K562 (cell line): ENCODE measurements around the gene LMX1B. TPM values are rescaled to one million over a fixed set of nuclear protein-coding genes. Genes with fewer than 3 reads are reported as not detected.

ENCODE experiments used
- ATAC-seq: fragments of 200-7000 bp; cut with Tn5 transposase; 3 replicates; pipeline ENCODE4 v1.9.1; 2020; ENCODE audit warnings: moderate library complexity
- BruUV-seq: library from RNA; stranded (reverse); fragments of 400-500 nt; replicated peaks from 2 replicates; lab custom pipeline; 2021; lab: Mats Ljungman, UMichigan
- CTCF ChIA-PET: fragments of 300-600 bp; formaldehyde crosslinking; extraction: SDS; loops from one replicate; lab custom pipeline; 2021; ENCODE audit warnings: low intra/inter-chr PET ratio; lab: Yijun Ruan, JAX
- POLR2A ChIA-PET: fragments of 300-600, 350-650 bp; sonication (Branson Sonifier 250); formaldehyde crosslinking; extraction: SDS; loops from one replicate; lab custom pipeline; 2021; ENCODE audit warnings: antibody characterized with exemption, inconsistent platforms; lab: Yijun Ruan, JAX
- DNase-seq, 4 experiments: peaks; one replicate each; pipeline versions ENCODE4 v3.0.0 to v3.0.0-alpha.2; 2011 to 2018; ENCODE audit warnings: low spot score in 3 of 4, mixed read lengths in 3 of 4; ENCODE audit errors: extremely low read depth in 1 of 4
- FAIRE-seq: peaks from 2 replicates; lab custom pipeline; 2011; peaks lifted over from hg19 to GRCh38; lab: Jason Lieb, UNC
- H2AFZ ChIP-seq: 2 replicates; pipeline ENCODE4 v1.6.0; 2011; ENCODE audit warnings: low read depth, low read length, control low read depth, inconsistent platforms
- H3K27ac ChIP-seq: fragments of 200-600 bp; 3 replicates; pipeline ENCODE4 v1.8.0; 2011; ENCODE audit warnings: low read depth, mild to moderate bottlenecking, control low read depth, inconsistent platforms, low read length, moderate library complexity, mixed read lengths; ENCODE audit errors: extremely low read depth
- H3K27me3 ChIP-seq, 2 experiments: fragments of 300-600 bp in 1 of 2; 2 replicates in 1 of 2; 3 replicates in 1 of 2; pipeline versions ENCODE4 v1.6.0 to v1.8.0; 2011; ENCODE audit warnings: inconsistent platforms in 2 of 2, low read length in 2 of 2, mild to moderate bottlenecking in 1 of 2, mixed read lengths in 1 of 2, moderate library complexity in 1 of 2; ENCODE audit not compliant: control insufficient read depth in 2 of 2, insufficient read depth in 2 of 2
- H3K36me3 ChIP-seq: fragments of 300-600 bp; 3 replicates; pipeline ENCODE4 v1.8.0; 2011; ENCODE audit warnings: mild to moderate bottlenecking, low read length, inconsistent platforms; ENCODE audit not compliant: control insufficient read depth, insufficient read depth
- H3K4me1 ChIP-seq, 2 experiments: fragments of 200-600 bp in 1 of 2; replicated peaks in 1 of 2; 2 replicates in 1 of 2; 3 replicates in 1 of 2; pipeline versions ENCODE4 v1.5.1 to v1.8.0; 2011; ENCODE audit warnings: inconsistent platforms in 2 of 2, low read length in 2 of 2, mild to moderate bottlenecking in 1 of 2, mixed read lengths in 1 of 2, moderate library complexity in 1 of 2; ENCODE audit not compliant: control insufficient read depth in 2 of 2, insufficient read depth in 2 of 2
- H3K4me2 ChIP-seq: 2 replicates; pipeline ENCODE4 v1.6.1; 2011; ENCODE audit warnings: low read length, control low read depth, inconsistent platforms, mixed read lengths; ENCODE audit not compliant: insufficient read depth
- H3K4me3 ChIP-seq: fragments of 200-600 bp; sonication (generic), shearing (Covaris generic); 2 replicates; pipeline ENCODE4 v1.5.1; 2016; ENCODE audit warnings: control low read depth, inconsistent platforms
- H3K79me2 ChIP-seq: fragments of 200-600 bp; 3 replicates; pipeline ENCODE4 v1.8.0; 2011; ENCODE audit warnings: low read length, inconsistent platforms; ENCODE audit not compliant: control insufficient read depth, insufficient read depth
- H3K9ac ChIP-seq, 2 experiments: 2 replicates each; pipeline versions ENCODE4 v1.6.0 to v1.6.1; 2011; ENCODE audit warnings: low read depth in 2 of 2, low read length in 2 of 2, control low read depth in 1 of 2, inconsistent platforms in 1 of 2, mild to moderate bottlenecking in 1 of 2, mixed read lengths in 1 of 2; ENCODE audit not compliant: insufficient read depth in 1 of 2
- H3K9me1 ChIP-seq: one replicate; pipeline ENCODE4 v1.6.0; 2011; ENCODE audit warnings: inconsistent platforms, mild to moderate bottlenecking, low read length, moderate library complexity; ENCODE audit not compliant: control insufficient read depth, insufficient read depth
- H3K9me3 ChIP-seq: replicated peaks from 2 replicates; pipeline ENCODE4 v1.5.1; 2011; ENCODE audit warnings: low read depth, low read length, inconsistent platforms; ENCODE audit not compliant: control insufficient read depth, insufficient read depth
- H4K20me1 ChIP-seq: replicated peaks from 2 replicates; pipeline ENCODE4 v1.6.1; 2011; ENCODE audit warnings: low read length, inconsistent platforms, mixed read lengths; ENCODE audit not compliant: control insufficient read depth, insufficient read depth
- CBX2 ChIP-seq: fragments of 200-600 bp; sonication (generic); IDR thresholded peaks from one replicate; pipeline ENCODE4 v1.6.1; 2012; ENCODE audit warnings: mild to moderate bottlenecking, low read length, inconsistent platforms; ENCODE audit not compliant: insufficient read depth, poor library complexity, severe bottlenecking
- ETV1 ChIP-seq: fragments of 450-650 bp; conservative IDR thresholded peaks from 2 replicates; pipeline ENCODE4 v1.6.1; 2016; ENCODE audit warnings: missing genetic modification characterization, control low read depth, low read depth, missing compliant biosample characterization
- FUS ChIP-seq: fragments of 200-400 bp; formaldehyde crosslinking; optimal IDR thresholded peaks from 2 replicates; pipeline ENCODE3; 2017; ENCODE audit warnings: low read depth, low read length
- HES1 ChIP-seq: fragments of 450-650 bp; IDR thresholded peaks from 2 replicates; pipeline ENCODE4 v1.6.1; 2016; ENCODE audit warnings: low read depth, mild to moderate bottlenecking, moderate library complexity
- ILK ChIP-seq: fragments of 450-650 bp; IDR thresholded peaks from 2 replicates; pipeline ENCODE4 v1.6.1; 2016; ENCODE audit warnings: missing genetic modification characterization, low read depth, mild to moderate bottlenecking, missing compliant biosample characterization, moderate library complexity, borderline replicate concordance
- MBD2 ChIP-seq: sonication (generic); IDR thresholded peaks from 2 replicates; pipeline ENCODE4 v1.6.1; 2016; ENCODE audit warnings: low read depth, borderline replicate concordance
- PTBP1 ChIP-seq: fragments of 200-400 bp; formaldehyde crosslinking; IDR thresholded peaks from 2 replicates; pipeline ENCODE4 v1.6.1; 2017; ENCODE audit warnings: low read depth, low read length
- RBM17 ChIP-seq: fragments of 200-400 bp; formaldehyde crosslinking; IDR thresholded peaks from 2 replicates; pipeline ENCODE4 v1.6.1; 2017; ENCODE audit warnings: low read depth, mild to moderate bottlenecking, low read length, borderline replicate concordance
- RFX7 ChIP-seq: fragments of 250-450 bp; sonication (Bioruptor Pico); IDR thresholded peaks from 2 replicates; pipeline ENCODE4 v1.5.1; 2021; ENCODE audit warnings: mild to moderate bottlenecking
- SAFB2 ChIP-seq: fragments of 200-400 bp; formaldehyde crosslinking; IDR thresholded peaks from 2 replicates; pipeline ENCODE4 v1.6.1; 2018; ENCODE audit warnings: borderline replicate concordance, low read length, low read depth, moderate library complexity; ENCODE audit not compliant: severe bottlenecking
- TEAD4 ChIP-seq, 2 experiments: sonication (generic) in 1 of 2; formaldehyde crosslinking in 1 of 2; IDR thresholded peaks; 2 replicates each; pipeline versions ENCODE4 v1.6.1 to v1.8.0; 2012 to 2022; ENCODE audit warnings: borderline replicate concordance in 1 of 2, inconsistent platforms in 1 of 2, low read length in 1 of 2, mild to moderate bottlenecking in 1 of 2, missing genetic modification reagents in 1 of 2
- YBX1 ChIP-seq: fragments of 450-650 bp; IDR thresholded peaks from 2 replicates; pipeline ENCODE4 v1.7.1; 2016; ENCODE audit warnings: mild to moderate bottlenecking
- ZC3H11A ChIP-seq: IDR thresholded peaks from 2 replicates; pipeline ENCODE4 v1.6.1; 2012; ENCODE audit warnings: low read depth, low read length, improper control_type of control experiment
- ZNF146 ChIP-seq: IDR thresholded peaks from one replicate; pipeline ENCODE4 v1.6.1; 2018; ENCODE audit warnings: missing compliant biosample characterization; ENCODE audit not compliant: unreplicated experiment
- ZNF263 ChIP-seq: sonication (generic); formaldehyde crosslinking; IDR thresholded peaks from 2 replicates; pipeline ENCODE4 v1.8.0; 2022; ENCODE audit warnings: mild to moderate bottlenecking, missing genetic modification reagents, borderline replicate concordance
- ZNF384 ChIP-seq: IDR thresholded peaks from 2 replicates; pipeline ENCODE4 v1.6.1; 2012; ENCODE audit warnings: low read depth, low read length, improper control_type of control experiment
- ZNF668 ChIP-seq: fragments of 250-450 bp; sonication (Bioruptor Pico); IDR thresholded peaks from 2 replicates; pipeline ENCODE4 v1.8.0; 2022; ENCODE audit warnings: mild to moderate bottlenecking, inconsistent platforms
- ZNF707 ChIP-seq: fragments of 250-450 bp; sonication (Bioruptor Pico); conservative IDR thresholded peaks from 2 replicates; pipeline ENCODE4 v1.8.0; 2022; ENCODE audit warnings: inconsistent platforms, mild to moderate bottlenecking, moderate library complexity
- ZNF76 ChIP-seq: fragments of 250-450 bp; sonication (Bioruptor Pico); IDR thresholded peaks from 2 replicates; pipeline ENCODE4 v1.4.0; 2020; ENCODE audit warnings: mild to moderate bottlenecking, moderate library complexity, borderline replicate concordance
- WGBS: fragments of 100-300 bp; shearing (Covaris generic); methylation state at CpG from one replicate; pipeline ENCODE4 v1.1.6; 2016; ENCODE audit warnings: low coverage, mixed read lengths; ENCODE audit not compliant: insufficient coverage; ENCODE audit errors: missing lambda C conversion rate; 5-methylcytosine and 5-hydroxymethylcytosine counted together
- in situ Hi-C: fragments of 300-500 bp; cut with MboI; formaldehyde crosslinking; loops from 4 replicates; pipeline ENCODE4 v1.15.0; 2018; ENCODE audit warnings: inconsistent platforms, mixed read lengths
- intact Hi-C: fragments of 100-400 bp; cut with micrococcal nuclease; formaldehyde crosslinking; loops from 2 replicates; pipeline ENCODE4 v1.14.2; 2022
- polyA plus RNA-seq, 8 experiments: library from polyadenylated mRNA; depleted of rRNA in 4 of 8; stranded (reverse) in 5 of 8; unstranded in 3 of 8; fragments of >200 nt; fragmentation: Nextera tagmentation in 2 of 8; fragmentation: Illumina TruSeq in 1 of 8; extraction: Ambion mirVana in 2 of 8; extraction: Trizol in 1 of 8; gene quantifications; 2 replicates each; pipeline versions ENCODE4 v1.2.1 to v1.2.3, GENCODE V29; 2011 to 2014; ENCODE audit warnings: inconsistent platforms in 1 of 8, missing spikeins in 1 of 8
- total RNA-seq, 7 experiments: library from RNA; depleted of rRNA in 6 of 7; stranded (reverse); fragments of >200 nt in 6 of 7; fragmentation: Illumina TruSeq in 2 of 7; extraction: Trizol in 2 of 7; gene quantifications; 2 replicates each; pipeline versions ENCODE4 v1.2.1 to v1.2.3, GENCODE V29; 2011 to 2021; ENCODE audit warnings: low replicate concordance in 1 of 7

LMX1B gene
- total and polyA plus RNA-seq, 9 of the 15 experiments (the other 6 are each of a cell fraction or from before 2014, with no cell fraction given): not detected

DNA sequence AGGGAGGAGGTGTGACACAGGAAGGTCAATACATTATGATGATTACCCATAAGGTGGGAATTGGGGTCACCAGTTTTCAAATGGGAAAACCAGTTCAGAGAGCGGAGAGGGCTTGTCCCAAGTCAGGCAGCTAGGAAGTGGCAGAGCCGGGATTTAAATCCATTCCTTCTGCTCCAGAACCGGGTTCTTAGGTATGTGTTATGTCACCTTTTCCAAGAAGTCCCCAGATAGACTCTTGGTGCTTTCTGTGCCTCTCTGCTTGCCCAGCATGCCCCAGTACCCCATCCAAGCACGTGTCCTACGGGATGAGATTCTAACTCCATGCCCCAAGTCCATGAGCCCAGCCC lies 69.9 kb downstream of the LMX1B start:
- Histone ChIP-seq H3K36me3 (no peaks in the 10 kb centered on the region), H3K27ac (no peak overlapping the region), H3K79me2 (no peaks in the 10 kb centered on the region), H3K9me3 (no peaks in the 10 kb centered on the region), H4K20me1 (peaks cover 13% of the 10 kb centered on the region; the same call in 1 of the 2 replicates), H3K27me3 (peaks cover 39 to 81% of the 10 kb centered on the region in 2 experiments), H2AFZ (no peak overlapping the region), H3K9ac (no peak overlapping the region), H3K4me2 (no peak overlapping the region), H3K9me1 (no peaks in the 10 kb centered on the region), H3K4me1 (peaks cover 0 to 12% of the 10 kb centered on the region in 2 experiments; a peak in 3 of 5 replicates), H3K4me3 (no peak overlapping the region)
- CTCF ChIA-PET: no interaction called here
- in situ Hi-C loops: no loop called here
- ATAC-seq (no peak), FAIRE-seq (no peak), DNase-seq (no peak)
- TF ChIP-seq YBX1: no peak
- no peak for TF ChIP-seq HES1
- TF ChIP-seq CBX2: no peak
- TF ChIP-seq ZNF707 (CRISPR knock-in tag): no peak
- TF ChIP-seq ZC3H11A: no peak
- TF ChIP-seq RFX7: no peak
- no peak for TF ChIP-seq SAFB2
- TF ChIP-seq ZNF384: no peak
- no peak for TF ChIP-seq ILK (tag)
- TF ChIP-seq RBM17: no peak
- TF ChIP-seq PTBP1: no peak
- TF ChIP-seq ZNF668 (CRISPR knock-in tag): no peak
- no peak for TF ChIP-seq FUS
- TF ChIP-seq MBD2: no peak
- no peak for TF ChIP-seq ZNF146 (CRISPR knock-in tag)
- no peak for TF ChIP-seq ZNF263
- no peak for TF ChIP-seq ZNF76
- TF ChIP-seq ETV1 (tag): no peak
- TF ChIP-seq TEAD4 (IDR thresholded peaks at IDR 0.05; ENCODE audit: low read length): no peak
- TF ChIP-seq TEAD4 (CRISPR knock-in tag; IDR thresholded peaks at IDR 0.05; ENCODE audit: borderline replicate concordance): no peak
- no TSS peak for BruUV-seq
- WGBS: 4% methylated on average over 5 of the region's 5 CpGs
- POLR2A ChIA-PET: no interaction called here
- intact Hi-C loops: no loop called here
